HepG2 (cell line): ENCODE data around the gene HUNK. TPM values are rescaled to one million over a fixed set of nuclear protein-coding genes. Genes with fewer than 3 reads are reported as not detected.

ENCODE experiments used
- CHD4 ChIP-seq: fragments of 200-600 bp; sonication (generic); IDR thresholded peaks from 2 replicates; pipeline ENCODE4 v1.7.0; 2017; ENCODE audit warnings: mild to moderate bottlenecking, low read length, borderline replicate concordance
- ETS1 ChIP-seq: sonication (generic); formaldehyde crosslinking; IDR thresholded peaks from 2 replicates; pipeline ENCODE4 v1.4.0; 2020; ENCODE audit warnings: missing genetic modification reagents
- KDM1A ChIP-seq: IDR thresholded peaks from 2 replicates; pipeline ENCODE4 v1.6.1; 2016; ENCODE audit warnings: missing compliant biosample characterization
- RARG ChIP-seq: sonication (generic); formaldehyde crosslinking; IDR thresholded peaks from 2 replicates; pipeline ENCODE4 v1.4.0; 2020; ENCODE audit warnings: low read depth, mild to moderate bottlenecking, missing genetic modification reagents
- TCF7 ChIP-seq: sonication (generic); IDR thresholded peaks from 2 replicates; pipeline ENCODE4 v1.6.1; 2016; ENCODE audit warnings: antibody characterized with exemption, low read depth
- ZBTB37 ChIP-seq: sonication (generic); formaldehyde crosslinking; IDR thresholded peaks from 2 replicates; pipeline ENCODE4 v1.4.0; 2020; ENCODE audit warnings: mild to moderate bottlenecking, missing genetic modification reagents
- ZNF275 ChIP-seq: sonication (generic); formaldehyde crosslinking; IDR thresholded peaks from 2 replicates; pipeline ENCODE4 v1.8.0; 2022; ENCODE audit warnings: missing genetic modification reagents, mild to moderate bottlenecking, inconsistent platforms, borderline replicate concordance
- ZNF800 ChIP-seq: sonication (generic); formaldehyde crosslinking; IDR thresholded peaks from 2 replicates; pipeline ENCODE4 v1.4.0; 2020; ENCODE audit warnings: missing genetic modification reagents
- ZSCAN22 ChIP-seq: sonication (generic); formaldehyde crosslinking; IDR thresholded peaks from 2 replicates; pipeline ENCODE4 v1.4.0; 2020; ENCODE audit warnings: mild to moderate bottlenecking, missing genetic modification reagents
- polyA plus RNA-seq, 8 experiments: library from polyadenylated mRNA; depleted of rRNA in 3 of 8; stranded (reverse) in 7 of 8; unstranded in 1 of 8; fragments of >200 nt; fragmentation: Illumina TruSeq in 4 of 8; extraction: Trizol in 4 of 8; gene quantifications; 2 replicates each; pipeline versions ENCODE4 v1.2.1 to v1.2.3, GENCODE V29; 2011 to 2016; ENCODE audit warnings: low read depth in 4 of 8, missing spikeins in 1 of 8, mixed read lengths in 1 of 8; ENCODE audit not compliant: insufficient read depth in 1 of 8
- total RNA-seq, 5 experiments: library from RNA; depleted of rRNA; stranded (reverse); fragments of >200 nt; fragmentation: Illumina TruSeq; extraction: Trizol; gene quantifications; 2 replicates each; pipeline ENCODE4 v1.2.3, GENCODE V29; 2016; ENCODE audit warnings: low read depth in 1 of 5
- TF ChIP-seq, protein P1 (sequence below): sonication (generic); formaldehyde crosslinking; IDR thresholded peaks from 2 replicates; pipeline ENCODE4 v1.8.0; 2022; ENCODE audit warnings: missing genetic modification reagents, mild to moderate bottlenecking, borderline replicate concordance
- TF ChIP-seq, protein P2 (sequence below): fragments of 450-650 bp; IDR thresholded peaks from 2 replicates; pipeline ENCODE4 v1.6.1; 2016
- TF ChIP-seq, protein P3 (sequence below): sonication (generic); formaldehyde crosslinking; IDR thresholded peaks from 2 replicates; pipeline ENCODE4 v1.5.0; 2020; ENCODE audit warnings: mild to moderate bottlenecking, missing genetic modification reagents

Gene HUNK
- total and polyA plus RNA-seq, 2 of the 13 experiments (the other 11 are each of a cell fraction or from before 2014, with no cell fraction given), result 1.8 to 1.9 TPM

- TF ChIP-seq ZNF800 (CRISPR knock-in tag), result no peak
- peak; percentile 21; the same call in 1 of the 2 replicates for TF ChIP-seq CHD4
- no peak for TF ChIP-seq KDM1A (CRISPR knock-in tag)
- TF ChIP-seq, protein P1, sequence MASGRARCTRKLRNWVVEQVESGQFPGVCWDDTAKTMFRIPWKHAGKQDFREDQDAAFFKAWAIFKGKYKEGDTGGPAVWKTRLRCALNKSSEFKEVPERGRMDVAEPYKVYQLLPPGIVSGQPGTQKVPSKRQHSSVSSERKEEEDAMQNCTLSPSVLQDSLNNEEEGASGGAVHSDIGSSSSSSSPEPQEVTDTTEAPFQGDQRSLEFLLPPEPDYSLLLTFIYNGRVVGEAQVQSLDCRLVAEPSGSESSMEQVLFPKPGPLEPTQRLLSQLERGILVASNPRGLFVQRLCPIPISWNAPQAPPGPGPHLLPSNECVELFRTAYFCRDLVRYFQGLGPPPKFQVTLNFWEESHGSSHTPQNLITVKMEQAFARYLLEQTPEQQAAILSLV (CRISPR knock-in tag), result no peak
- peak; percentile 35; the same call in 1 of the 2 replicates for TF ChIP-seq TCF7
- no peak for TF ChIP-seq ZNF275 (CRISPR knock-in tag)
- TF ChIP-seq ZBTB37 (CRISPR knock-in tag), result no peak
- no peak for TF ChIP-seq ZSCAN22 (CRISPR knock-in tag)
- no peak for TF ChIP-seq ETS1 (CRISPR knock-in tag)
- TF ChIP-seq, protein P2, sequence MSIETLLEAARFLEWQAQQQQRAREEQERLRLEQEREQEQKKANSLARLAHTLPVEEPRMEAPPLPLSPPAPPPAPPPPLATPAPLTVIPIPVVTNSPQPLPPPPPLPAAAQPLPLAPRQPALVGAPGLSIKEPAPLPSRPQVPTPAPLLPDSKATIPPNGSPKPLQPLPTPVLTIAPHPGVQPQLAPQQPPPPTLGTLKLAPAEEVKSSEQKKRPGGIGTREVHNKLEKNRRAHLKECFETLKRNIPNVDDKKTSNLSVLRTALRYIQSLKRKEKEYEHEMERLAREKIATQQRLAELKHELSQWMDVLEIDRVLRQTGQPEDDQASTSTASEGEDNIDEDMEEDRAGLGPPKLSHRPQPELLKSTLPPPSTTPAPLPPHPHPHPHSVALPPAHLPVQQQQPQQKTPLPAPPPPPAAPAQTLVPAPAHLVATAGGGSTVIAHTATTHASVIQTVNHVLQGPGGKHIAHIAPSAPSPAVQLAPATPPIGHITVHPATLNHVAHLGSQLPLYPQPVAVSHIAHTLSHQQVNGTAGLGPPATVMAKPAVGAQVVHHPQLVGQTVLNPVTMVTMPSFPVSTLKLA, result peak; percentile 41
- TF ChIP-seq RARG (CRISPR knock-in tag), result no peak
- TF ChIP-seq, protein P3, sequence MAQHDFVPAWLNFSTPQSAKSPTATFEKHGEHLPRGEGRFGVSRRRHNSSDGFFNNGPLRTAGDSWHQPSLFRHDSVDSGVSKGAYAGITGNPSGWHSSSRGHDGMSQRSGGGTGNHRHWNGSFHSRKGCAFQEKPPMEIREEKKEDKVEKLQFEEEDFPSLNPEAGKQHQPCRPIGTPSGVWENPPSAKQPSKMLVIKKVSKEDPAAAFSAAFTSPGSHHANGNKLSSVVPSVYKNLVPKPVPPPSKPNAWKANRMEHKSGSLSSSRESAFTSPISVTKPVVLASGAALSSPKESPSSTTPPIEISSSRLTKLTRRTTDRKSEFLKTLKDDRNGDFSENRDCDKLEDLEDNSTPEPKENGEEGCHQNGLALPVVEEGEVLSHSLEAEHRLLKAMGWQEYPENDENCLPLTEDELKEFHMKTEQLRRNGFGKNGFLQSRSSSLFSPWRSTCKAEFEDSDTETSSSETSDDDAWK (CRISPR knock-in tag), result no peak
Measured at GRCh38 chr21:31900121-31900895, 27.5 kb downstream of the HUNK start (continued).
